Stimulated activated CD4-positive, alpha-beta T cell treated with anti-CD3 and anti-CD28 coated beads, Interleukin-4, amount 100 ng/mL, for 48 hours (primary cell): ENCODE data around the gene MRPL20.

Source experiments
- DNase-seq, 2 donors: peaks; one replicate each; pipeline ENCODE4 v3.0.0-alpha.2; 2020; ENCODE audit warnings: low read depth in 2 of 2

Gene MRPL20

DNA sequence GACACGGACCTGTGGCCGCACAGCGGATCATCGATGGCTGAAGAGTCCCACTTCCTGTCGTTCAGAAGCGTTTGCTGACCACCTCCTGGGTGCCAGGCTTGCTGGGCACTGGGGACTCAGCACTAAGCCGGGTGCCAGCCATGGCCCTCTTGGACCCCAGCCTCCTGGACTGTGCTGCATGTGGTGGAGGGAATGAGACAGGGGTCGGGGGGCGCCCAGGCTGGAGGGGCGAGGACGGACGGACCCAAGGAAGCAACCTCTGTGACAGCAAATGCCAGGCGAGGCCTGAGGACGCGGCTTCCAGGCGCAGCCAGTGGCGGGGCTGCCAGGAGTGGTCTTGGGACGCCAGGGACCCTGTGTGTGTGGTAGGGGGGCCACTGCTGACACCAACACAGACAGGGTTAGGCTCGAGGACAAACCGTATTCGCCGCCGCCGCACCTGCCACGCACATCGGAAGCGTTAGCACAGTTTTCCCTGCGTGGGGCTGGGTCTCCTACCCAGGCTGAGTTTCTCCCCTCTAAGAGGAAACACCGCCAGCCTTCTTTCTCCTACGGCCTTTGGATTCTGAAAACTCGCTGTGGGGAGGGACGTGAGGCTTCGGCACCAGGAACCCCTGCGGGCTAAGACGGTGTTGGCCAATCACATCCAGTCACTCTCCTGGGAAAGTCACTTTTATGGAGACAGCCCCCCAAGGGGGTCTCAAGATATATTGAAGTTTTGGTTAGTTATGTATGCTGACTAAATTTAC lies 45.7 kb downstream of the MRPL20 start:
- DNase-seq: no peak

- DNase-seq: no peak
Observed at GRCh38 chr1:1360506-1361169, 46.5 kb downstream of the MRPL20 start.

GRCh38 chr1:1359664-1360468 lies 47.2 kb downstream of the MRPL20 start:
- no peak for DNase-seq

DNA sequence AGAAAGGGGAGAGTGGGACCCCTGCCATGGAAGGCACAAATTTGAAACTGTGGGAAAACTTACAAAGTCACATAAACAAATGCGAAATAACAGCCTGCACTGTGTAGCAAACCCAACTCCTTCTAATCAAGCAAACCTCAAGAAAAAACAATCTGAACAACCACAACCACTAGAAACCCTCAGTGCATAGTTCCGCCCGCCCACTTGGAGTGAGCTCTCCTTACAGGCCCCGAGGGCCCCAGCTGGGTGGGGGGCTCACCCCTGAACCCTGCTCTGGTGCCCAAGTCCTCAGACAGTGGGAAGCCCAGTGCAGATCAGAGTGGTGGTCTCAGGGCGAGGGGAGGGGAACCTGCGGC lies 47.8 kb downstream of the MRPL20 start:
- no peak for DNase-seq

DNA sequence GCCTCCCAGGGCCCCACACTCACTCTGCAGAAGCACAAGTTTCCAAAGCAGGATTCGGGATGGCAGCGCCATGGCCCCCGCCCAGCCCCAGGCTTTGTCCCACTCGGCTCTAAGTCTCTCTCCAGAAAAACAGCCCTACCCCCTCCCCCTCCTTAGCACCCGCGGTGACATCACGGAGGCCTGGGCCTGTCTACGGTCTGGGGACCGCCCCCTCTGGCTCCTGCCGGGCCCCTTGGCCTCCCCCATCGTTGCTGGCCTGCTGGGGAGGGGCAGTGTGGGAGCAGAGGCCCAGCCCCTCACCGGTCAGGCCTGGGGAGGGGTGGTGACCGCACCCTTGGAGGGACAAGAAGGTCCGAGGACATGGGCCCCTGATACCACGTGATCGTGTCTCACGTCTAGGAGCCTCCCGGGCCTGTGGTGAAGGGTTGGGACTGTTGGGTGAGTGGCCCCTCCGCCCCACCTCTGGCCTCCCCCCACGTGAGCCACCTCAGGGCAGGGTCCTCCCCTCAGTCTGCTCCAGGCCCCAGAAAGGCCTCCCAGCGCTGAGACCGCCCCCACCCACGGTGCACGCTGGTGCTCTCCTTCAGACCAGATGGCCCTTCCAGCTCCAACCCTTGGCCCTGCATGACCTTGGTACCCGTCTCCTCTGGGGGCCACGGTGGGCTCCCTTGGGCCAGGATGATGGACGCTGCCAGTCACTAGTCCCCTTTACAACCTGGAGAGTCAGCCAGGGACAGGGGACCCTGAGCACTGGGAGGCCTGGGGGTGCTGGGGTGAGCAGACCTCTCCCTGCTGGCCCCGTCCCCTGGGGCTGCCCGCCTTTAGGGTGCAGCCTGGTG lies 48.4 kb downstream of the MRPL20 start, which contains the start of gene MXRA8:
Gene MXRA8, minus strand, starts transcription at position 123 of the 839 bp plus-strand sequence. Its CDS starts 51 bp downstream, at position 72.
- no peak for DNase-seq

- no peak for DNase-seq
Observed at GRCh38 chr1:1357871-1358432, 49.1 kb downstream of the MRPL20 start.

DNA sequence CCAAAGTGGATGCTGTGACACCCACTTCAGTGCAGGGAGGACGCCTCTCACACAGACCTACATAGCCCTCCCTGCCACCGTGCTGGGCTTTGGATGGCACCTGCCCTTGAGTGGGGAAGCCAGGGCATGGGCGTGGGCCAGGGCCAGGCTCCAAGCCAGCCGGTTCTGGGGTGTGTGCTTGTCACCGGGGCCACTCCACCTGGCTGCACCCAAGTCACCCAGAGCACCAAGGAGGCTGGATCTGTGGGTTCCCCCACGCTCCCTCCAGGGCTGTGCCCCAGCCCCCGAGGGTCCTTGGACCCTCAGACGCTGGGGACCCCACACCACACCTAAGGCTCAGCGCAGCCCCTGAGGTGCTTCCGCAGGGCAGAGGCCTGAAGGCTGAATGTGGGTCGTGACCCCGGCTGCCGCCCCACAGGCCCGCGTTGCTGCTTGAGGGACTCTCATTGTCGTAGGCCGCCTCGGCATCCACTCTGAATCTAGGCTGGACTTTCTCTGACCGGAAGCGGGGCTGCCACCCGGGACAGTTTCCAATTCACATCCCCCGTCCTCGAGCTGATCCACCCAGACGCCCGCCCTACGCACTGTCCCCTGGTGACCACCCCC lies 50.2 kb downstream of the MRPL20 start:
- no peak for DNase-seq

- DNase-seq: no peak
Observed at GRCh38 chr1:1356166-1356795, 50.8 kb downstream of the MRPL20 start.

DNA sequence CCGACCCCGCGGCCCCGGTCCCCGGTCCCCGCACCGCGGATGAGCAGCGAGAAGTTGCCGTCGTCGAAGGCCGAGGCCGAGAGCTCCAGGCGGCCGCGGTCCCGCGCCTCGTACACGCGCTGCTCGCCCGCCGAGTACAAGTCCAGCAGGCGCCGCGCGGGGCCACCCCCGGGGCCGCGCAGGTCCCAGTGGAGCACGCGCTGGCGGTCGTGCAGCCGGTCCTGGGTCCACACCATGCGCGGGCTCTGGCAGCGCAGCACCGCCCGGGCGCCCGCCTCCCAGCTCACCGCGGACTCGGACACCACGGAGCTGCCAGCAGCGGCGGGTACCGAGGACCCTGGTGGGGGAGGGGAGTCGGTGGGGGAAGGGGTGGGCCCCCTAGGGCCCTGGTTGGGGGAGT lies 51.7 kb downstream of the MRPL20 start:
- DNase-seq: no peak

DNA sequence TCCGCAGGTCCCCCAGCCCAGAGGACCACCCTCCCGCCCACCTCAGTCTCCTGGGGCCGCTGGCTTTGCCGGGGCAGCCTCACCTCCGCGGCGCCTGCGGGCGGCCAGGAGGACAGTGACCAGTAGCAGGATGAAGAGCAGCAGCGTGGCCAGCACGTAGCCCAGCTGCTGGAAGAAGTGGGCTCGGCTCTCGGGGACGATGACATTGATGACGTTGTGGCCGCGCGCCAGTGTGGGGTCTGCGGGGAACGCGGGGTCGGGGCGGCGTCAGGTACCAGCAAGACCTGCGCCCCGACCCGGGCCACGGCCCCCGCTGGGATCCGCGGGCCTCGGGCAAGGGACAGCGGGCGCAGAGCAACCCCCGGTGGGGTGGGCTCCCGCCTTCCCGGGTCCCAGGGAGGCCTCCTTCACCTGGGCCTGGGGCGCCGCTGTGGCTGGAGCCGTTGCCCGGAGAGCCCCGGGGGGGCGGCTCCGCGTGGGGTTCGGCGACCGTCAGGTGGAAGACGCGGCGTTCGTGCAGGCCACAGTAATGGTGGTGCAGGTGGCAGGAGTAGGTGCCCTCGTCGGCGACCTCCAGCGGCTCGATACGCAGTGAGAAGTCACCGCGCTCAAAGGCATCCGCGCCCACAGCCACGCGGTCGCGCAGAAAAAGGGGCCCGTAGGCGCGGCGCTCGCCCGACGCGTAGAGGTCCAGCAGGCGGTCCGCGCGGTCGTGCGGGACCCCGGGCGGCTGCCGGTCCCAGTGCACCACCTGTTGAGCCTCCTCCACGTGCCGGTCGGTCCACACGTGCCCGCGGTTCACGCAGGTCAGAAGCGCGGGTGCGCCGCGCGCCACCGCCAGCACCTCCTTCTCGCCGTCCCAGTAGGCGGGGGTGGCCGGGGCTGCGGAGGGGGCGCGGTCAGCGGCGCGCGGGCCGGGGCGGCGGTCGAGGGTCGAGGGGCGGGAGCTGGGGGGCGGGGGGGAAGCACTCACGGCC lies 52.5 kb downstream of the MRPL20 start:
- DNase-seq: no peak

DNA sequence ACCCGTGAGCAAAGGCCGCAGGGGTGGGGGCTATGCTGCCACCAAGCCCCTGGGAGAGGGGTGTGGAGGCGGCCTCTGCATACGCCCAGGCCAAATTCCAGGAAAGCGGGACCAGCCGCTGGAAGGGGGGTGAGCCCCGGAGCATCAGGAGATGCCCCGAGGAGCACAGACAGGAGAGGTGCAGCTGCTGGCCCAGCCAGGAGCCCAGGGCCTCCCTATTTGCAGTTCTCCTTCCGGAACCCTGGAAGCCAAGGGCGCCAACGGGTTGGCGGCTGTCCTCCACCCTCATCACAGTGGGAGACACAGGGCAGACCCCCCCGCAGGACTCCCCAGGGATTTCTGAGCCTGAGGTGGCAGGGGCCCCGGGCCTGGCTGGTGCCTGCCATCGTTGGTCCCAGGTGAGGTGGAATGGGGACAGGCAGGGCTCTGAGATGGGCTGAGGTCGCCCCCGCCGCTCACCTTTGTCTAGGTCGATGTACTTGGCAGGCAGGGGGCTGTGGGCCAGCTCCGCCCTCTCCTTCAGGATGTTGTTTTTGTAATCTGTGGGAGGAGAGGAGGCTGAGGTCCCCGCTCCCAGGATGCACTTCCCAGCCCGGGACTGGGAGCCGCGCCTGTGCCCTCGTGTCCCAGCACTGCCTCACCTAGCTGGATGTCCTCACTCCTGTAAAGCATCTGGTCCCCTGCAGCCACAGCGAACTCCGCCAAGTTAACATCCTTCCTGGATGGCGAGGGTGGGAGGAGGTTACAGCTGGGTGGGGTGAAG lies 53.5 kb downstream of the MRPL20 start:
- no peak for DNase-seq

- DNase-seq: no peak
Observed at GRCh38 chr1:1352786-1353388, 54.2 kb downstream of the MRPL20 start.
